Measurements from ENCODE around the gene HAPSTR1. TPM values are rescaled to one million over a fixed set of nuclear protein-coding genes. Genes with fewer than 3 reads are reported as not detected.
A peak's percentile ranks its signal among the peaks of the same experiment; 100 is the strongest.

Gene HAPSTR1
- total RNA-seq, 2 donors from 2014 or later, result 81.5 to 82.3 TPM

DNA sequence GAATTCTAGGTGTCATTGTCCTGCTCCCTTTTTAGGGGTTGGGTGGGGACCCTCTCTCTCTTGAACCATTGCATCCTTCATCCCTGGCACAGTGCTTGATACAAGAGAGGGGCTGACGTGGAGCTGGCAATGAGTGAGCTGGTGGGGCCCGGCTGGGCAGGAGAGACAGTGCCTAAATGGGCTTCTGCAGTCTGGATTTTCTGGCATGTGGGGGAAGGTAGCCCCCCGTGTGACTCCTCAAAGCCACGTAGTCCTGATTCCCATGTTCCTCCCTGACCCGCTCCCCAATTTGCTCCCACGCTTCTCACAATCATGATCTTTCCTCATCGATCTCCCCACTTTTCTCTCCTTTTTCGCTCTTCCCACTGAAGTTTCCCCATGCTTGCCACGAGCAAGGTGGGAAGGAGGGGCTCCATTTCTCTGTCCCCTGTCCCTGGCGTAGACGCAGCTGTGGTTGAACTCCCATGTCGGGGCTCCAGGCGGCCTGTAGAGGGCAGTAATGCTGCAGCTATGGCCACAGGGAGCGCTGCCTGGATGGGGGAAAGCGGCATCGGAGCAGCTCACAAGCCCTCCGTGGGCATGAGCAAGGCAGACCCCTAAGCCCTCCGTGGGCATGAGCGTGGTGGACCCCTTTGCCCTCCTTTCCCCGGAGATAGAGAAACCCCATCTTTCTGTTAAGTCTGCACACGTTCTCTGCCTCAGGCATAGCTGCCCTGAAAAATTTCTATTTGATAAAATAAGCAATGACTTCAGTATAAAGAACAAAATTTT, 47.5 kb downstream of the HAPSTR1 start:
- H3K36me3 Mint-ChIP-seq (ENCODE audit: insufficient read depth in 2 of 2), result no peaks in the 10 kb centered on the region
- ATAC-seq (replicated peaks in 1 of 2), result peak; percentile 74 to 77
- peaks cover 26% of the 10 kb centered on the region for H3K4me1 Mint-ChIP-seq (ENCODE audit: low read depth)
- peak; percentile 76 to 78 for DNase-seq
- no peaks in the 10 kb centered on the region for H3K9me3 Mint-ChIP-seq
- H3K4me3 Mint-ChIP-seq, result peak overlapping the region; percentile 19 to 65
- no peak overlapping the region for H3K27ac Mint-ChIP-seq
- peaks cover 15% of the 10 kb centered on the region for H3K27me3 Mint-ChIP-seq (ENCODE audit: low read depth)

- no peak overlapping the region for H3K27ac Mint-ChIP-seq
- H3K27me3 Mint-ChIP-seq (ENCODE audit: low read depth), result peaks cover 15% of the 10 kb centered on the region
- DNase-seq (peak in 1 of 2 donors; percentile 14), ATAC-seq (replicated peaks in 1 of 2) (peak; percentile 40 to 51)
- peaks cover 21% of the 10 kb centered on the region for H3K4me1 Mint-ChIP-seq (ENCODE audit: low read depth)
- peak overlapping the region in 1 of 2 donors; percentile 14 for H3K4me3 Mint-ChIP-seq
- H3K36me3 Mint-ChIP-seq (ENCODE audit: insufficient read depth in 2 of 2), result no peaks in the 10 kb centered on the region
- H3K9me3 Mint-ChIP-seq, result no peaks in the 10 kb centered on the region
These were observed 48.5 kb downstream of the HAPSTR1 start for GRCh38 chr16:9139965-9140364.

Other genes starting within 250 kb of the HAPSTR1 start
- 10 to 100 TPM; 71.4 to 73.1 TPM for gene CARHSP1, start 222.6 kb upstream of the HAPSTR1 start, total RNA-seq
- not detected for gene LITAFD, start 209.3 kb upstream of the HAPSTR1 start, total RNA-seq
- 100 to 1,000 TPM; 126 to 131 TPM for gene USP7, start 127.7 kb upstream of the HAPSTR1 start, total RNA-seq

All from activated T-cell treated with anti-CD3 and anti-CD28 coated beads, Interleukin-2, amount 50 U/mL, for 72 hours (primary cell).